Duodenal mucosa (tissue), 2 donors: ENCODE measurements around the gene UBR3.

Experiments
- H3K27ac ChIP-seq: one replicate; pipeline ENCODE4 v1.7.0; 2013; ENCODE audit warnings: low read depth, low read length
- H3K27me3 ChIP-seq, 2 donors: one replicate each; pipeline ENCODE4 v1.7.0; 2013; ENCODE audit warnings: low read length in 2 of 2, control low read depth in 1 of 2; ENCODE audit not compliant: insufficient read depth in 2 of 2, control insufficient read depth in 1 of 2
- H3K36me3 ChIP-seq, 2 donors: one replicate each; pipeline ENCODE4 v1.7.0; 2013; ENCODE audit warnings: low read length in 2 of 2, control low read depth in 1 of 2; ENCODE audit not compliant: insufficient read depth in 2 of 2, control insufficient read depth in 1 of 2
- H3K4me1 ChIP-seq, 2 donors: one replicate each; pipeline ENCODE4 v1.7.0; 2013; ENCODE audit warnings: low read length in 2 of 2, control low read depth in 1 of 2; ENCODE audit not compliant: insufficient read depth in 2 of 2, control insufficient read depth in 1 of 2
- H3K4me3 ChIP-seq, 2 donors: one replicate each; pipeline ENCODE4 v1.7.0; 2013; ENCODE audit warnings: low read length in 2 of 2, low read depth in 1 of 2
- H3K9ac ChIP-seq, 2 donors: one replicate each; pipeline ENCODE4 v1.7.0; 2013; ENCODE audit warnings: low read length in 2 of 2, low read depth in 1 of 2
- H3K9me3 ChIP-seq, 2 donors: one replicate each; pipeline ENCODE4 v1.7.0; 2013; ENCODE audit warnings: low read length in 2 of 2, control low read depth in 1 of 2; ENCODE audit not compliant: control insufficient read depth in 1 of 2

Gene UBR3

DNA sequence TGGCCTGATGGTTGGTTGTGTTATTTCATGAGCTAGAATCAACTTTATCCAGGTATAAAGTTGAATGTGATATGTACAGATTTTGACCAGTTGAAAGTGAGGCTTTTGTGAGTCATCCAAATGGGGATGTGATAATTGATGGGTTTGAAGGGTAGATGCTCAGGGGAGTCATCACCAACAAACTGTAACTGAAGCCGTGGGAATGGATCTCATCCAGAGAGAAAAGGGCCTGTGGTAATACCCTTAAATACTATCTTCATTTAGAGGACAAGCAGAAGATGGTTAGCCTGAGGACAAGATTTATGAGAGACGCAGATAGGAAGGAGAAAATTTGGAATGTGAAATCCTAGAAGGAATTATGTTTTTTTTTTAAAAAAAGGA is 260.1 kb downstream of the UBR3 start:
- H3K9ac ChIP-seq, result no peak overlapping the region
- no peaks in the 10 kb centered on the region for H3K36me3 ChIP-seq
- no peak overlapping the region for H3K27ac ChIP-seq
- no peaks in the 10 kb centered on the region for H3K27me3 ChIP-seq
- peaks cover 0 to 3% of the 10 kb centered on the region in 2 donors for H3K9me3 ChIP-seq
- no peaks in the 10 kb centered on the region for H3K4me1 ChIP-seq
- no peak overlapping the region for H3K4me3 ChIP-seq

DNA sequence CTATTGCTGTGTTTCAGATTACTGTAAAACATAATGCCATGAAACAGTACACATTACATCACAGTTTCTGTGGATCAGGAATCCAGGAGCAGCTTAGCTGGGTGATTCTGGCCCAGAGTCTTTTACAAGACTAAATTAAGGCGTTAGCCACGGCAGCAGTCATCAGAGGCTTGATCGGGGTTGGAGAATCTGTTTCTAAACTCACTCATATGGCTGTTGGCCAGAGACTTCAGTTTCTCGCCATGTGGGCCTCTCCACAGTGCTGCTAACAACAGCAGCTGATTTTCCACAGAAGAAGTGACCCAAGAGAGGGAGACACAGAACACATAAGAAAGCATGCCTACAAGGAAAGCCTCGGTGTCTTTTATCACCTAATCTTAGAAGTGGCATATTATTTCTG is 261.5 kb downstream of the UBR3 start:
- H3K36me3 ChIP-seq, result no peaks in the 10 kb centered on the region
- peaks cover 0 to 3% of the 10 kb centered on the region in 2 donors for H3K9me3 ChIP-seq
- H3K9ac ChIP-seq, result no peak overlapping the region
- H3K4me3 ChIP-seq, result no peak overlapping the region
- H3K27me3 ChIP-seq, result no peaks in the 10 kb centered on the region
- no peak overlapping the region for H3K27ac ChIP-seq
- H3K4me1 ChIP-seq, result no peaks in the 10 kb centered on the region

DNA sequence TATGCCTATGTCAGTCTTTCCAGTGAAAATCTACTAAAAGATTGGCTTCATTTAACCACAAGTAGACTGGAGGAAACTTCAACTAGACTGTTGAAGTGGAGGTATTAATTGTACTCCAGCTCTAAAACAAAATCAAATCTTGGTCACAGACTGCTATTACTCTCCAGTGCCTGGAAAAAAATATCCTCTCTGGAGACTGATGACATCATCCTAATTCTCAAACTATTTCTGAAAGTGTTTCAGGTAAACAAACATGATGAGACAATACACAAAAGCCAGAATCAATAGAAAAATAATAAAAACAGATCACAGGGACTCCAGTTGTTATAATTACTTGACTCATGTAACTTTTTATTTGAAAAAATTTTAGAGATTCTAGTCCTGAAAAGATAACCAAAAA is 263.0 kb downstream of the UBR3 start:
- H3K9me3 ChIP-seq, result peaks cover 0 to 3% of the 10 kb centered on the region in 2 donors

DNA sequence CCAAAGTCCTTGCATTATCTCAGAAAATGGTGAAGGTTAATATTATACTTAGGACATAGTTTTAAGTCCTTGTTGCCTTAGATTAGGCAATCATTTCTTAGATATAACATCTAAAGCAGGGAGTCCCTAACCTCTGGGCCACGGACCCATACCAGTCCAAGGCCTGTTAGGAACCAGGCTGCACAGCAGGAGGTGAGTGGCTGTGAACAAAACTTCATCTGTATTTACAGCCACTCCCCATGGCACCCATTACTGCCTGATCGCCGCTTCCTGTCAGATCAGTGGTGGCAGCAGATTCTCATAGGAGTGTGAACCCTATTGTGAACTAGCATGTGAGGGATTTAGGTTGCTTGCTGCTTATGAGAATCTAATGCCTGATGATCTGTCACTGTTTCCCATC is 264.2 kb downstream of the UBR3 start:
- Histone ChIP-seq H3K36me3 (no peaks in the 10 kb centered on the region), H3K27ac (no peak overlapping the region)

More for the DNA sequence above, 263.0 kb downstream of the UBR3 start:
- H3K4me3 ChIP-seq, result no peak overlapping the region
- no peaks in the 10 kb centered on the region for H3K36me3 ChIP-seq
- H3K27ac ChIP-seq, result no peak overlapping the region
- H3K4me1 ChIP-seq, result no peaks in the 10 kb centered on the region
- H3K27me3 ChIP-seq, result no peaks in the 10 kb centered on the region
- no peak overlapping the region for H3K9ac ChIP-seq

DNA sequence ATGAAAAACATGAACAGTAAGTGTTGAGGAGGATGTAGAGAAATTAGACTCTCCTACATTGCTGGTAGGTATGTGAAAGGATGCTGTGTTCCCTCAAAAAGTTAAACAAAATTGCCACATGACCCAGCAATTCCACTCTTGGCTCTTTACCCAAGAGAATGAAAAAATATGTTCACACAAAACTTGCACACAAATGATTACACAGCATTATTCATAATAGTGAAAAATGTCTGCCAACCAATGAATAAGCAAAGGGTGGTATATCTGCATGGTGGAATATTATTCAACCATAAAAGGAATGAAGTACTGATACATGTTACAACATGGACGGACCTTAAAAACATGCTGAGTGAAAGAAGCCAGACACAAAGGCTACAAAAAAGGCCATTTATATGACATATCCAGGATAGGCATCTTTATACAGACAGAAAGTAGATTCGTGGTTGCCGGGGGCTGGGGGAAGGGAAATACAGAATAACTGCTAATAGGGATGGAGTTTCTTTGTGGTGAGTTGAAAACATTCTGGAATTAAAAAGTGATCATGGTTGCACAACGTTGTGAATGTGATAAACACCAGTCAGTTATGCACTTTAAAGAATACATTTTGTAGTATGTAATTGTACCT is 265.3 kb downstream of the UBR3 start:
- Histone ChIP-seq H3K4me1 (no peaks in the 10 kb centered on the region), H3K36me3 (no peaks in the 10 kb centered on the region), H3K9ac (no peak overlapping the region), H3K9me3 (peaks cover 3 to 7% of the 10 kb centered on the region in 2 donors), H3K4me3 (no peak overlapping the region), H3K27me3 (no peaks in the 10 kb centered on the region), H3K27ac (no peak overlapping the region)

More for the DNA sequence above, 264.2 kb downstream of the UBR3 start:
- H3K9ac ChIP-seq, result no peak overlapping the region
- H3K4me1 ChIP-seq, result no peaks in the 10 kb centered on the region
- H3K27me3 ChIP-seq, result no peaks in the 10 kb centered on the region
- no peak overlapping the region for H3K4me3 ChIP-seq
- H3K9me3 ChIP-seq, result peaks cover 0 to 3% of the 10 kb centered on the region in 2 donors

DNA sequence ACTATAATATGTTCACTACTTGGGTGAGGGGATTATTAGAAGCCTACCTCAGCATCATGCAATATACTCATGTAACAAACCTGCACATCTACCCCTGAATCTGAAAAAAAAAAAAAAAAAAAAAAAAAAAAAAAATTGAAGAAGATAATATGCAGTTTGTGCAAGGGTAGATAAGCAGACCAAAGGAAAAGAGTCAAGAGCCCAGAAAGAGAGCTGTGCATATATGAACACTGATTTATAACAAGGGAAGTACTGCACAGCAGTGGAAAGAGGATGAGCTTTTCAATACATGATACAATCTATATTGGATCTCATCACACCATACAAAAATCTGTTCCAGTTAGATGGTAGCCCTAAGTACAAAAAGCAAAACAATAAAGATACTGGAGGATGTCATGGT is 268.1 kb downstream of the UBR3 start:
- Histone ChIP-seq H3K4me1 (no peaks in the 10 kb centered on the region), H3K9ac (no peak overlapping the region), H3K4me3 (no peak overlapping the region), H3K27ac (no peak overlapping the region), H3K9me3 (peaks cover 3 to 7% of the 10 kb centered on the region in 2 donors), H3K27me3 (no peaks in the 10 kb centered on the region), H3K36me3 (no peaks in the 10 kb centered on the region)

DNA sequence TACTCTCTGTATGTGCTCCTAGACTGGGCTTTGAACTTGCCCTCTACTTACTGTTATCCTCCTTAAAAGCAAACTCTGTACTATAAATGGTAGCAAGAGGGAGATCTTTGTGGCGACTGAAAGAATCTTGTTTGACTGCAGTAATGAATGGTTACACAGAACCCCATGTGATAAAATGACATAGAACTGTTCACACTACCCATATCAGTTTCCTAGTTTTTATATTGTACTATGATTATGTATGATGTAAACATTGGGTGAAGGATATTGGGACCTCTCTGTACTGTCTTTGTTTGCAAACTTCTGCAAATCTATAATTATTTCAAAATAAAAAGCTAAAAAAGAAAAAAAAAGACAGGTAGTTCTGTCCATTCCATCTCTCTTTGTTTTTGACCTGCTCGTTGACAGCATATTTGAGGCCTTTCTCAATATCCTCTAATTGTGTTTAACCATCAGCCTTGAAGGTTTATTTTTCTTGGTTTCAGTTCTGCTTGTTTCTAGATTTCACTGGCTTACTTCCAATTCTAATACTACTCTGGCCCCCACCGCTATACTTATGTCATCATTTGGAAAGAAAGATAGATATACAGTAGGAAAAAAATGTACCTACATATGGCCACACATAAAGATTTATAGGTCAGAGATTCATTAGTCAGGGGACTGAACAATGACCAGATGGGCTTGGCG is 271.5 kb downstream of the UBR3 start:
- Histone ChIP-seq H3K4me1 (no peaks in the 10 kb centered on the region), H3K9me3 (peaks cover 0 to 7% of the 10 kb centered on the region in 2 donors), H3K36me3 (no peaks in the 10 kb centered on the region), H3K27me3 (no peaks in the 10 kb centered on the region), H3K9ac (no peak overlapping the region), H3K27ac (no peak overlapping the region), H3K4me3 (no peak overlapping the region)

DNA sequence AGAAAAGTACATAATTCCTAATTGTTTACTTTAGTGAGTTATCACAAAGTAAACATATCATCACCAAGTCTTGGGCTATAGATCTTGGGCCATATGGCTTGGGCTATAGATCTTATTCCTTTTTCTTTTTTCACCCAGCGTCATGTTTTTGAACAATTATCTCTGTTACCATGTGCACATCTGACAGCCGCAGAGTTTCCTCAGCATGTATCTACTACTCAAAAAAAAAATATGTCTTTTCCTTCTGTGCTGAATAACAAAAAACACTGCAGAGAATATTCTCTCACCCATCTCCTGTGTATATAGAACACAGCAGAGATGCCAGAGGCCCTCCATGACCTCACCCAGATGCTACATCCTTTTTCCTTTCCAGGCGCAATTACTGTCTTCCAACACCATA is 274.5 kb downstream of the UBR3 start:
- H3K27ac ChIP-seq, result no peak overlapping the region
- H3K27me3 ChIP-seq, result no peaks in the 10 kb centered on the region
- H3K4me3 ChIP-seq, result no peak overlapping the region
- H3K9me3 ChIP-seq, result peaks cover 0 to 4% of the 10 kb centered on the region in 2 donors
- no peaks in the 10 kb centered on the region for H3K4me1 ChIP-seq
- H3K36me3 ChIP-seq, result no peaks in the 10 kb centered on the region
- no peak overlapping the region for H3K9ac ChIP-seq

DNA sequence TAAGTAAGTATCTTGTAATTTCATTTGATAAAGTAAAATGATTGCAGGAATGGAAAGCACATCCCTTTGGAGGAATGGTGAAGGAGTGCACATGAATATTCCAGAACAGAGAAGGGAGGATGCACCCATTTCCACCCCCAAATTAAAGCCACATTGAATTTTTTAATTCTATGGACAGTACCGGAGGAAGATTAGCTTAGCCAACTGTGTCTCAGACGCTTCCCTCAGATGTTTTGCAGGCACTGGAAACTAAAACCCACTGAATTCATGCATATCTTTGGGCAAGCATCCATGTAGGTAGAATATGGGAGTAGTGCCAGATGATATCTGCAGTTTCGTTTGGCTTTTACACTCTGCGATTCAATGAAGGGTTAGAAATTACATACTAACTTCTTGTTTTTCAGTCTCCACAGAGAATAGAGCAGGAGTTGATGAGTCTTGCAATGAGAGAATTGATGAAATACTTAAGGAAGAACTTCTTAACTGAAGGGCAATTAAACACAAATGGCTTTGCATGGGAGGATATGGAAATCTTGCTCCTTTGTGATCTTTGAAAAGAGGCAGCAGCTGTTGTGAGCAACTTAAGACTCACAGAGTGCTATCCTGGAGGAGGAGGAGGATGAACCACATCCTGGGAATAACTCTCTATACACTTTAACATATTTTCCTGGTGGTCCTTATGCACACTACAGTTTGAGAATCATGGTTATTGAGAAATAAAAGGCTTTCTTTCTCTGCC is 279.0 kb downstream of the UBR3 start:
- Histone ChIP-seq H3K27ac (no peak overlapping the region), H3K4me3 (no peak overlapping the region), H3K9ac (no peak overlapping the region), H3K9me3 (no peaks in the 10 kb centered on the region), H3K36me3 (no peaks in the 10 kb centered on the region), H3K27me3 (no peaks in the 10 kb centered on the region), H3K4me1 (no peaks in the 10 kb centered on the region)

DNA sequence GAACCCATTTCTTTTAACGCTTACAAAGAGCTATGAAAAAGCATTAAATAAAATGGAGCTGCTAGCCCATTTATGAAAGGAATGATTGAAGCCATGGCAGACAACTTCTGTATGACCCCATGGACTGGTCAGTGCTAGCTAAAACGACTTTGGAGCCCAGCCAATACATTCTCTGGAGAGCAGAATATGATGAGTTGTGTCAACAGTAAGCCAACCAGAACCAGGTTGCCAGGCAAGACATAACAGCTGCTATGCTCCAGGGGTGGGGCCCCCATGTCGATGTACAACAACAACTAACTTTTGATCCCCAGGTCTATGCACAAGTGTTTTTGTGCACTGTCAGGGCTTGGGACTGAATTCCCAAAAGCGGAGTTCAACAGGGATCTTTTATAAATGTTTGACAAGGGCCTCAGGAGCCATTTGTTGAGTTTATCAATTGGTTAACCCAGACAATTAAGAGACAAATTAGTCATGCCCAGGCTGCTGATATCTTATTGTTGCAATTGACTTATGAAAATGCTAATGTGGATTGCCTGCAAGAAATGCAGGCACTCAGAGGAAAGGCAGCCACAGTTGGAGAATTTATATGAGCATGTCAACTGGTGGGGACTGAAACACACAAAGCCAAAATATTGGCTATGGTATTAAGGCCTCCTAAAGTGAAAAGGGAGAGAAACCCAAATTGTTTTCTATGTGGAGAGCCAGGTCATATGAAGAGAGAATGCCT is 286.1 kb downstream of the UBR3 start:
- Histone ChIP-seq H3K4me3 (no peak overlapping the region), H3K9ac (no peak overlapping the region), H3K36me3 (no peaks in the 10 kb centered on the region), H3K27ac (no peak overlapping the region), H3K27me3 (no peaks in the 10 kb centered on the region), H3K9me3 (no peaks in the 10 kb centered on the region), H3K4me1 (no peaks in the 10 kb centered on the region)
